ENCODE data around the gene MARCHF3. TPM values are rescaled to one million over a fixed set of nuclear protein-coding genes. Genes with fewer than 3 reads are reported as not detected.
"Not testable (repeated sequence)": the region's sequence is repeated elsewhere in the genome, so short reads cannot be mapped to it uniquely, and the experiment has no call there.

Gene MARCHF3
- total RNA-seq, 1 donor from 2014 or later = 44.7 TPM

GRCh38 chr5:126878634-126879033 is 151.7 kb downstream of the MARCHF3 start:
- DNase-seq (ENCODE audit: low spot score) = no peak

GRCh38 chr5:126878085-126878484 is 152.3 kb downstream of the MARCHF3 start:
- no peak for DNase-seq (ENCODE audit: low spot score)

GRCh38 chr5:126877602-126878001 is 152.8 kb downstream of the MARCHF3 start:
- no peak for DNase-seq (ENCODE audit: low spot score)

- no peak for DNase-seq (ENCODE audit: low spot score)
These were observed 155.0 kb downstream of the MARCHF3 start for GRCh38 chr5:126875303-126875785.

GRCh38 chr5:126872561-126873354 is 157.6 kb downstream of the MARCHF3 start:
- no peak for DNase-seq (ENCODE audit: low spot score)

- no peak for DNase-seq (ENCODE audit: low spot score)
These were observed 158.9 kb downstream of the MARCHF3 start for GRCh38 chr5:126871441-126871840.

- no peak for DNase-seq (ENCODE audit: low spot score)
These were observed 161.3 kb downstream of the MARCHF3 start for GRCh38 chr5:126869005-126869451.

GRCh38 chr5:126868338-126869004 is 161.9 kb downstream of the MARCHF3 start:
- no peak for DNase-seq (ENCODE audit: low spot score)

- no peak for DNase-seq (ENCODE audit: low spot score)
These were observed 163.3 kb downstream of the MARCHF3 start for GRCh38 chr5:126866851-126867636.

- DNase-seq (ENCODE audit: low spot score) = no peak
These were observed 165.1 kb downstream of the MARCHF3 start for GRCh38 chr5:126865299-126865698.

- no peak for DNase-seq (ENCODE audit: low spot score)
These were observed 166.2 kb downstream of the MARCHF3 start for GRCh38 chr5:126864042-126864688.

GRCh38 chr5:126863402-126863801 is 167.0 kb downstream of the MARCHF3 start:
- DNase-seq (ENCODE audit: low spot score) = no peak

GRCh38 chr5:126858441-126858840 is 171.9 kb downstream of the MARCHF3 start:
- DNase-seq (ENCODE audit: low spot score) = no peak

- DNase-seq (ENCODE audit: low spot score) = no peak
These were observed 172.6 kb downstream of the MARCHF3 start for GRCh38 chr5:126857472-126858410.

GRCh38 chr5:126855266-126855665 is 175.1 kb downstream of the MARCHF3 start:
- DNase-seq (ENCODE audit: low spot score) = no peak

- DNase-seq (ENCODE audit: low spot score) = no peak
These were observed 175.7 kb downstream of the MARCHF3 start for GRCh38 chr5:126854526-126855110.

GRCh38 chr5:126853541-126854307 is 176.6 kb downstream of the MARCHF3 start:
- DNase-seq (ENCODE audit: low spot score) = not testable (repeated sequence)

- no peak for DNase-seq (ENCODE audit: low spot score)
These were observed 177.5 kb downstream of the MARCHF3 start for GRCh38 chr5:126852841-126853271.

GRCh38 chr5:126852091-126852571 is 178.2 kb downstream of the MARCHF3 start:
- DNase-seq (ENCODE audit: low spot score) = no peak

Data from mesenteric fat pad (tissue), 1 donor.